ENCODE data around the gene MAL.

MAL gene

GRCh38 chr2:94996305-94997100, 29.0 kb upstream of the MAL start:
- no peak for DNase-seq

- no peak for DNase-seq
Observed at GRCh38 chr2:94997981-94998930, 27.3 kb upstream of the MAL start.

- no peak for DNase-seq
Observed at GRCh38 chr2:94999431-94999883, 26.1 kb upstream of the MAL start.

- DNase-seq, result no peak
Observed at GRCh38 chr2:95001051-95001562, 24.4 kb upstream of the MAL start.

- DNase-seq, result no peak
Observed at GRCh38 chr2:95001701-95002100, 23.8 kb upstream of the MAL start.

- DNase-seq, result no peak
Observed at GRCh38 chr2:95002498-95002897, 23.0 kb upstream of the MAL start.

GRCh38 chr2:95004287-95004686, 21.2 kb upstream of the MAL start:
- no peak for DNase-seq

- no peak for DNase-seq
Observed at GRCh38 chr2:95004711-95005110, 20.8 kb upstream of the MAL start.

GRCh38 chr2:95005726-95006125, 19.8 kb upstream of the MAL start:
- DNase-seq, result no peak

GRCh38 chr2:95006588-95006987, 18.9 kb upstream of the MAL start:
- DNase-seq, result no peak

GRCh38 chr2:95007031-95007609, 18.4 kb upstream of the MAL start:
- DNase-seq, result no peak

GRCh38 chr2:95007822-95008221, 17.7 kb upstream of the MAL start:
- no peak for DNase-seq

GRCh38 chr2:95008306-95008705, 17.2 kb upstream of the MAL start:
- DNase-seq, result no peak

- DNase-seq, result no peak
Observed at GRCh38 chr2:95008996-95009395, 16.5 kb upstream of the MAL start.

GRCh38 chr2:95009412-95009811, 16.1 kb upstream of the MAL start:
- no peak for DNase-seq

- DNase-seq, result no peak
Observed at GRCh38 chr2:95010126-95010525, 15.4 kb upstream of the MAL start.

GRCh38 chr2:95010718-95011117, 14.8 kb upstream of the MAL start:
- DNase-seq, result no peak

GRCh38 chr2:95012881-95013550, 12.5 kb upstream of the MAL start:
- no peak for DNase-seq

GRCh38 chr2:95013726-95014125, 11.8 kb upstream of the MAL start:
- no peak for DNase-seq

GRCh38 chr2:95014126-95014708, 11.3 kb upstream of the MAL start:
- DNase-seq, result no peak

- DNase-seq, result no peak
Observed at GRCh38 chr2:95015261-95015912, 10.1 kb upstream of the MAL start.

- DNase-seq, result no peak
Observed at GRCh38 chr2:95016616-95017015, 8.9 kb upstream of the MAL start.

Data from CD4-positive, alpha-beta T cell treated with Interleukin-10 for 1 hour (primary cell).